ENCODE measurements around the gene PPP1R13B.

Gene PPP1R13B

GRCh38 chr14:103881268-103882201 lies 34.2 kb upstream of the PPP1R13B start:
- in situ Hi-C loops (cut with HindIII; ENCODE audit: low sequenced_read_pairs): no loop called here

GRCh38 chr14:103880348-103881267 lies 33.2 kb upstream of the PPP1R13B start:
- in situ Hi-C loops (cut with HindIII; ENCODE audit: low sequenced_read_pairs): no loop called here

GRCh38 chr14:103879570-103880347 lies 32.4 kb upstream of the PPP1R13B start:
- in situ Hi-C loops (cut with HindIII; ENCODE audit: low sequenced_read_pairs): no loop called here

- in situ Hi-C loops (cut with HindIII; ENCODE audit: low sequenced_read_pairs): no loop called here
Observed at GRCh38 chr14:103879118-103879569, 31.8 kb upstream of the PPP1R13B start.

GRCh38 chr14:103878180-103878579 lies 30.8 kb upstream of the PPP1R13B start:
- in situ Hi-C loops (cut with HindIII; ENCODE audit: low sequenced_read_pairs): no loop called here

GRCh38 chr14:103875010-103875409 lies 27.6 kb upstream of the PPP1R13B start:
- in situ Hi-C loops (cut with HindIII; ENCODE audit: low sequenced_read_pairs): no loop called here

- in situ Hi-C loops (cut with HindIII; ENCODE audit: low sequenced_read_pairs): no loop called here
Observed at GRCh38 chr14:103872481-103873113, 25.2 kb upstream of the PPP1R13B start.

- in situ Hi-C loops (cut with HindIII; ENCODE audit: low sequenced_read_pairs): no loop called here
Observed at GRCh38 chr14:103871596-103872480, 24.5 kb upstream of the PPP1R13B start.

GRCh38 chr14:103870891-103871595 lies 23.7 kb upstream of the PPP1R13B start:
- in situ Hi-C loops (cut with HindIII; ENCODE audit: low sequenced_read_pairs): no loop called here

- in situ Hi-C loops (cut with HindIII; ENCODE audit: low sequenced_read_pairs): no loop called here
Observed at GRCh38 chr14:103870144-103870876, 22.9 kb upstream of the PPP1R13B start.

- in situ Hi-C loops (cut with HindIII; ENCODE audit: low sequenced_read_pairs): no loop called here
Observed at GRCh38 chr14:103869406-103870143, 22.2 kb upstream of the PPP1R13B start.

GRCh38 chr14:103868242-103868897 lies 21.0 kb upstream of the PPP1R13B start:
- in situ Hi-C loops (cut with HindIII; ENCODE audit: low sequenced_read_pairs): no loop called here

GRCh38 chr14:103867523-103867953 lies 20.2 kb upstream of the PPP1R13B start:
- in situ Hi-C loops (cut with HindIII; ENCODE audit: low sequenced_read_pairs): no loop called here

- in situ Hi-C loops (cut with HindIII; ENCODE audit: low sequenced_read_pairs): no loop called here
Observed at GRCh38 chr14:103867020-103867419, 19.6 kb upstream of the PPP1R13B start.

- in situ Hi-C loops (cut with HindIII; ENCODE audit: low sequenced_read_pairs): loop anchor here (5.0 kb wide), 1 partner anchor 56 kb away; no protein-coding TSS in a partner anchor
Observed at GRCh38 chr14:103863245-103863644, 15.9 kb upstream of the PPP1R13B start.

GRCh38 chr14:103862393-103862782 lies 15.0 kb upstream of the PPP1R13B start:
- in situ Hi-C loops (cut with HindIII; ENCODE audit: low sequenced_read_pairs): loop anchor here (5.0 kb wide), 1 partner anchor 55 kb away; no protein-coding TSS in a partner anchor

All from endothelial cell of hepatic sinusoid (primary cell).